ENCODE measurements around the gene RNF149. TPM values are rescaled to one million over a fixed set of nuclear protein-coding genes. Genes with fewer than 3 reads are reported as not detected.
"Not testable (repeated sequence)": the region's sequence is repeated elsewhere in the genome, so short reads cannot be mapped to it uniquely, and the experiment has no call there.

Gene RNF149
- total RNA-seq, 2 experiments from 2014 or later, result 139 to 150 TPM

GRCh38 chr2:101328474-101329007 lies 20.0 kb upstream of the RNF149 start:
- H3K27ac ChIP-seq (ENCODE audit: low read depth in 1 of 2, low read length in 2 of 2), result peak overlapping the region; percentile 51 to 67
- H3K36me3 ChIP-seq (ENCODE audit: insufficient read depth, low read length), result no peaks in the 10 kb centered on the region
- H3K4me1 ChIP-seq (ENCODE audit: insufficient read depth, low read length), result peaks cover 60% of the 10 kb centered on the region
- ChIA-PET CTCF (interaction anchor here (0.8 to 5.5 kb wide), 2 partner anchors 14 to 20 kb away, joined by 3 to 31 read pairs; partner anchors contain the start of gene RNF149), POLR2A (interaction anchor here (0.6 to 4.9 kb wide), 23 partner anchors 11 to 389 kb away, joined by 3 to 79 read pairs (median 4); partner anchors contain the start of genes CNOT11, CREG2, RNF149 and RPL31)
- no peaks in the 10 kb centered on the region for H3K27me3 Mint-ChIP-seq
- no peak overlapping the region for H3K4me3 Mint-ChIP-seq
- no peaks in the 10 kb centered on the region for H3K27me3 ChIP-seq (ENCODE audit: control insufficient read depth in 1 of 2, insufficient read depth in 2 of 2, low read length in 2 of 2)
- no peaks in the 10 kb centered on the region for H3K36me3 Mint-ChIP-seq (ENCODE audit: low read depth)
- DNase-seq, result peak in 6 of 14 experiments; percentile 24 to 94 (median 64)
- H3K9me3 Mint-ChIP-seq, result no peaks in the 10 kb centered on the region
- no peak for TF ChIP-seq CTCF (IDR thresholded peaks at IDR 0.05)
- intact Hi-C loops (cut with DNase I, micrococcal nuclease), result loop anchor here in 1 of 2 experiments (1.0 kb wide), 2 partner anchors 17 to 21 kb away; no protein-coding TSS in a partner anchor
- H3K27ac Mint-ChIP-seq, result no peak overlapping the region
- ATAC-seq (ENCODE audit: poor library complexity), result peak; percentile 85
- H3K4me3 ChIP-seq (ENCODE audit: low read length), result peak overlapping the region; percentile 0
- peaks cover 22% of the 10 kb centered on the region for H3K4me1 Mint-ChIP-seq (ENCODE audit: low read depth)
- no peaks in the 10 kb centered on the region for H3K9me3 ChIP-seq (ENCODE audit: control insufficient read depth in 1 of 2, insufficient read depth in 1 of 2, low read length in 2 of 2)

GRCh38 chr2:101327863-101328394 lies 19.4 kb upstream of the RNF149 start:
- no peaks in the 10 kb centered on the region for H3K9me3 Mint-ChIP-seq
- POLR2A ChIA-PET, result interaction anchor here (0.7 to 4.9 kb wide), 21 partner anchors 12 to 389 kb away, joined by 3 to 79 read pairs (median 4); partner anchors contain the start of genes CNOT11, CREG2, RNF149 and RPL31
- Histone ChIP-seq H3K4me1 (ENCODE audit: insufficient read depth, low read length) (peaks cover 56% of the 10 kb centered on the region), H3K9me3 (ENCODE audit: control insufficient read depth in 1 of 2, insufficient read depth in 1 of 2, low read length in 2 of 2) (no peaks in the 10 kb centered on the region), H3K36me3 (ENCODE audit: insufficient read depth, low read length) (no peaks in the 10 kb centered on the region), H3K27ac (ENCODE audit: low read depth in 1 of 2, low read length in 2 of 2) (peak overlapping the region; percentile 51 to 67), H3K27me3 (ENCODE audit: control insufficient read depth in 1 of 2, insufficient read depth in 2 of 2, low read length in 2 of 2) (no peaks in the 10 kb centered on the region), H3K4me3 (ENCODE audit: low read length) (peak overlapping the region; percentile 0)
- H3K4me3 Mint-ChIP-seq, result no peak overlapping the region
- H3K36me3 Mint-ChIP-seq (ENCODE audit: low read depth), result no peaks in the 10 kb centered on the region
- H3K27me3 Mint-ChIP-seq, result no peaks in the 10 kb centered on the region
- ATAC-seq (ENCODE audit: poor library complexity) (no peak), DNase-seq (no peak)
- TF ChIP-seq CTCF (IDR thresholded peaks at IDR 0.05), result no peak
- H3K4me1 Mint-ChIP-seq (ENCODE audit: low read depth), result peaks cover 21% of the 10 kb centered on the region
- intact Hi-C loops (cut with DNase I, micrococcal nuclease), result loop anchor here (1.0 to 2.0 kb wide), 3 partner anchors 15 to 21 kb away; no protein-coding TSS in a partner anchor
- CTCF ChIA-PET, result interaction anchor here (0.8 to 5.5 kb wide), 2 partner anchors 14 to 19 kb away, joined by 3 to 31 read pairs; partner anchors contain the start of gene RNF149
- no peak overlapping the region for H3K27ac Mint-ChIP-seq

- Histone ChIP-seq H3K9me3 (ENCODE audit: control insufficient read depth in 1 of 2, insufficient read depth in 1 of 2, low read length in 2 of 2) (no peaks in the 10 kb centered on the region), H3K27me3 (ENCODE audit: control insufficient read depth in 1 of 2, insufficient read depth in 2 of 2, low read length in 2 of 2) (no peaks in the 10 kb centered on the region), H3K36me3 (ENCODE audit: insufficient read depth, low read length) (no peaks in the 10 kb centered on the region), H3K4me3 (ENCODE audit: low read length) (no peak overlapping the region), H3K4me1 (ENCODE audit: insufficient read depth, low read length) (peaks cover 38% of the 10 kb centered on the region), H3K27ac (ENCODE audit: low read depth in 1 of 2, low read length in 2 of 2) (no peak overlapping the region)
- intact Hi-C loops (cut with DNase I, micrococcal nuclease), result no loop called here
- Mint-ChIP-seq H3K4me3 (no peak overlapping the region), H3K27me3 (no peaks in the 10 kb centered on the region), H3K36me3 (ENCODE audit: low read depth) (no peaks in the 10 kb centered on the region), H3K4me1 (ENCODE audit: low read depth) (peaks cover 23% of the 10 kb centered on the region), H3K9me3 (no peaks in the 10 kb centered on the region), H3K27ac (no peak overlapping the region)
- POLR2A ChIA-PET, result interaction anchor here (0.9 kb wide), 1 partner anchor 762 kb away, joined by 3 read pairs; the partner anchor contains the start of gene PDCL3
- ATAC-seq (ENCODE audit: poor library complexity) (no peak), DNase-seq (no peak)
- CTCF ChIA-PET, result no interaction called here
- no peak for TF ChIP-seq CTCF (IDR thresholded peaks at IDR 0.05)
Measured at GRCh38 chr2:101325425-101325824, 16.9 kb upstream of the RNF149 start.

- H3K27me3 Mint-ChIP-seq; H3K4me3 ChIP-seq (ENCODE audit: low read length); H3K4me3 Mint-ChIP-seq; CTCF ChIA-PET; ATAC-seq (ENCODE audit: poor library complexity); H3K9me3 ChIP-seq (ENCODE audit: control insufficient read depth in 1 of 2, insufficient read depth in 1 of 2, low read length in 2 of 2); H3K9me3 Mint-ChIP-seq; H3K36me3 ChIP-seq (ENCODE audit: insufficient read depth, low read length); H3K27ac ChIP-seq (ENCODE audit: low read depth in 1 of 2, low read length in 2 of 2); intact Hi-C loops (cut with DNase I, micrococcal nuclease); H3K27me3 ChIP-seq (ENCODE audit: control insufficient read depth in 1 of 2, insufficient read depth in 2 of 2, low read length in 2 of 2); DNase-seq; H3K36me3 Mint-ChIP-seq (ENCODE audit: low read depth): not testable (repeated sequence)
- POLR2A ChIA-PET, result interaction anchor here (0.6 to 1.2 kb wide), 4 partner anchors 8 to 17 kb away, joined by 3 to 4 read pairs (median 3); partner anchors contain the start of gene RNF149
- H3K4me1 ChIP-seq (ENCODE audit: insufficient read depth, low read length), result peaks cover 19% of the 10 kb centered on the region
- H3K27ac Mint-ChIP-seq, result peak overlapping the region; percentile 19
- peaks cover 41% of the 10 kb centered on the region for H3K4me1 Mint-ChIP-seq (ENCODE audit: low read depth)
Measured at GRCh38 chr2:101316568-101316967, 8.1 kb upstream of the RNF149 start.
